PC-3 (cell line): ENCODE measurements around the gene HNF4A.

ENCODE experiments used
- EZH2 ChIP-seq: fragments of 300-600 bp; sonication (generic); IDR thresholded peaks from one replicate; pipeline ENCODE4 v1.6.1; 2017; ENCODE audit warnings: antibody characterized with exemption, mild to moderate bottlenecking, low read length; ENCODE audit not compliant: unreplicated experiment
- EZH2phosphoT487 ChIP-seq: fragments of 300-600 bp; sonication (generic); IDR thresholded peaks from 2 replicates; pipeline ENCODE4 v1.6.1; 2018; ENCODE audit warnings: mild to moderate bottlenecking, antibody characterized with exemption, low read length, borderline replicate concordance
- TF ChIP-seq, protein P1 (sequence below): fragments of 300-600 bp; sonication (generic); conservative IDR thresholded peaks from 2 replicates; pipeline ENCODE4 v1.5.1; 2017; ENCODE audit warnings: antibody characterized with exemption, low read depth, mild to moderate bottlenecking, low read length

GRCh38 chr20:44435630-44436335 is 80.3 kb downstream of the HNF4A start:
- TF ChIP-seq, protein P1, sequence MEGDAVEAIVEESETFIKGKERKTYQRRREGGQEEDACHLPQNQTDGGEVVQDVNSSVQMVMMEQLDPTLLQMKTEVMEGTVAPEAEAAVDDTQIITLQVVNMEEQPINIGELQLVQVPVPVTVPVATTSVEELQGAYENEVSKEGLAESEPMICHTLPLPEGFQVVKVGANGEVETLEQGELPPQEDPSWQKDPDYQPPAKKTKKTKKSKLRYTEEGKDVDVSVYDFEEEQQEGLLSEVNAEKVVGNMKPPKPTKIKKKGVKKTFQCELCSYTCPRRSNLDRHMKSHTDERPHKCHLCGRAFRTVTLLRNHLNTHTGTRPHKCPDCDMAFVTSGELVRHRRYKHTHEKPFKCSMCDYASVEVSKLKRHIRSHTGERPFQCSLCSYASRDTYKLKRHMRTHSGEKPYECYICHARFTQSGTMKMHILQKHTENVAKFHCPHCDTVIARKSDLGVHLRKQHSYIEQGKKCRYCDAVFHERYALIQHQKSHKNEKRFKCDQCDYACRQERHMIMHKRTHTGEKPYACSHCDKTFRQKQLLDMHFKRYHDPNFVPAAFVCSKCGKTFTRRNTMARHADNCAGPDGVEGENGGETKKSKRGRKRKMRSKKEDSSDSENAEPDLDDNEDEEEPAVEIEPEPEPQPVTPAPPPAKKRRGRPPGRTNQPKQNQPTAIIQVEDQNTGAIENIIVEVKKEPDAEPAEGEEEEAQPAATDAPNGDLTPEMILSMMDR: no peak
- no peak for TF ChIP-seq EZH2phosphoT487
- TF ChIP-seq EZH2: no peak
